NCI-H2081 (cell line): ENCODE results near the gene NXN.
A peak's percentile ranks its signal among the peaks of the same experiment; 100 is the strongest.
"Not testable (repeated sequence)": the region's sequence is repeated elsewhere in the genome, so short reads cannot be mapped to it uniquely, and the experiment has no call there.

ENCODE experiments used
- DNase-seq, 2 experiments: peaks; one replicate each; lab custom pipeline; 2025; lab: John Stamatoyannopoulos, UW

NXN gene

GRCh38 chr17:1006054-1006453 is 26.5 kb upstream of the NXN start:
- peak in 1 of 2 experiments; percentile 28 for DNase-seq

DNA sequence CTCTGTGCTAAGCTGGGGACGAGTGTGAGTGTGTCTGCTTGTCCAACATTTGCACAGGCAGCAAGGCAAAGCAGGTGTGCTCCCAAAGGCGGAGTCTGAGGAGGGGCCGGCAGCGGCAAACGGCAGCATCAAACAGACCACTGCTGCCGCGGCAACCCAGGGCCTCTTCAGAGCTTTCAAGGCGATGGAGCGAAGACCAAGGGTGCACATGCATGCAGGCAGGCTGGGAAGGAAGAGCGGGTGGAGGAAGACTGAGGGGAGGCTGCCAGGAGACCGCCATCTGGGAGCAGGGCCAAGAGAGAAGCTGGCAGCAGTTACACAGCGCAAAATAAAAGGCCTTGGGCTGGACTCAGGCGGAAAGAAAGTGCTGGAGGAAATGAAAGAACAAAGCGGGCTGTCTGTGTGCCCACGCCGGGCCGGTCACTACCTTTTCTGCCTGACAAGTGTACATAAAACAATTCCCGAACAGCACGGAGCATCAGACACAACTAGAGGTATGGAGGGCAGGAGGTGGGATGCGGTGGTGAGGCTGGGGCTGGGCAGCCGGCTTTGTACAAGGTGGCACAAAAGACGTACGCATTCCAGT is 25.9 kb upstream of the NXN start:
- DNase-seq = peak; percentile 47 to 74

GRCh38 chr17:1004769-1005295 is 25.3 kb upstream of the NXN start:
- no peak for DNase-seq

GRCh38 chr17:1003972-1004768 is 24.6 kb upstream of the NXN start:
- no peak for DNase-seq

- no peak for DNase-seq
These were observed 24.0 kb upstream of the NXN start for GRCh38 chr17:1003633-1003971.

- DNase-seq = peak; percentile 43 to 76
These were observed 23.4 kb upstream of the NXN start for GRCh38 chr17:1002771-1003555.

DNA sequence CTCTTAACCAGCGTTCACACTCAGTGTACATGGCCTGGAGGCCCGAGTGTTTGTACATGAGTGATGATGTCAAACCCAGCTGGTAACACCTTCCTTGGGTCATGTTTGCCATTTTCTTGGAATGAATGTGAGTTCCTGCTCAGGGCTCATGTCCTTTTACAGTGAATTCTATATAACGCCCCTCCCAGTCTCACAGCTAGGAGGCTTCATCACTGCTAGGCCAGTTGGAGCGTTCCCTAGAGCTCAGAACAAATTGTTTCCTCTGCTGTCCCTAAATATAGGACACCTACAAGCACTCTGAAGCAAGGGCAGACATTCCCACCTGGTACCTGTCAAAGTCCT is 22.8 kb upstream of the NXN start:
- DNase-seq = no peak

- no peak for DNase-seq
These were observed 22.2 kb upstream of the NXN start for GRCh38 chr17:1001640-1002411.

GRCh38 chr17:1000597-1001461 is 21.3 kb upstream of the NXN start:
- peak in 1 of 2 experiments; percentile 35 for DNase-seq

- no peak for DNase-seq
These were observed 18.5 kb upstream of the NXN start for GRCh38 chr17:998111-998510.

- DNase-seq = peak; percentile 94 to 96
These were observed 17.2 kb upstream of the NXN start, which contains the start of gene TIMM22 for GRCh38 chr17:996554-997344. Gene TIMM22, plus strand, starts transcription at chr17:997129. Its CDS starts 14 bp downstream, at chr17:997143.

GRCh38 chr17:995324-995723 is 15.7 kb upstream of the NXN start:
- DNase-seq = not testable (repeated sequence)

DNA sequence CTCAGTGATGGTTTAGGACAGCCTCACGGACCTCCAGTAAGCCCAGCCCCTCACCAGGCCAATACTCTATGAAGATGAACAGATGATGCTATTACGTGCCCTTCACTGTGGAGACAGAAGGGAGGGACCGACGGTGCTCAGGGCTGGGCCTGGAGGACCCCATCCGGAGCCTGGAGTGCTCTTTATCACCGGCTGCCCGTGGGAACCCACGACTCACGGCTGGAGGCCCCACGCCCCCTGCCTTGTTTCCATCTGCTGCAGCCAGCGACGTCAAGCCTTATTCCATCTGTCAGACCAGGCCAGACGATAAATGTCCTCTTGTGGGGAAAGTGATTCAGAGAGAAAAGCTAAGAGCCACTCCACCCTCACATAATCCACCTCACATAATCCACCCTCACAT is 13.4 kb upstream of the NXN start:
- DNase-seq = no peak

- no peak for DNase-seq
These were observed 9.0 kb upstream of the NXN start for GRCh38 chr17:988561-988960.

- DNase-seq = no peak
These were observed 8.4 kb upstream of the NXN start for GRCh38 chr17:987931-988330.

DNA sequence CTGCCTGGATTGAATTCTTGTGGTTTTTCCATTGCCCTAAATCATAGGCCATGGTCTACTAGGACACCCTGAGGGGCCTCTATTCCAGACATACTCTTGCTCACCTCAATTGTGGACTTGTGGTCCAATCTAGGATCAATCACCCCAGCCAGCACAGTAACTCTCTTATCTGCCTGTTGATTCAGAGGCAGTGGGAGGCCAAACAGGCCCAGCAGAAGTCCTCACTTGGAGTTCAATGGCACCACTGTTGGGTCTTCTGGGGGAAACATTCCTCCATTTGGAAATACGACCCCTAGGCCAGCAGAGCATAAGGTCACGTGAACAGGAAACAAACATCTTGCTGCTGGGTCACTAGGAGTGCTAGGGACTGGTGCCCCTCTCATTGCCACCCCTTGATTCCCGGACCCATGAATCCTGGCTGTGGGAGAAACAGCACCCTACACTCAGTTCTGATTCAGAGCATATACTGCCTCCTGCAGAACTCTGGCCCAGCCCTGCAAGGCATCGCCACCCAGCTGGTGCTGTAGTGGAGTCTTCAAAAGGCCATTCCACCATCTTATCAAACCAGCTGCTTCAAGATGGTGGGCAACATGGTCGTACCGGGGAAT is 6.8 kb upstream of the NXN start:
- DNase-seq = no peak

DNA sequence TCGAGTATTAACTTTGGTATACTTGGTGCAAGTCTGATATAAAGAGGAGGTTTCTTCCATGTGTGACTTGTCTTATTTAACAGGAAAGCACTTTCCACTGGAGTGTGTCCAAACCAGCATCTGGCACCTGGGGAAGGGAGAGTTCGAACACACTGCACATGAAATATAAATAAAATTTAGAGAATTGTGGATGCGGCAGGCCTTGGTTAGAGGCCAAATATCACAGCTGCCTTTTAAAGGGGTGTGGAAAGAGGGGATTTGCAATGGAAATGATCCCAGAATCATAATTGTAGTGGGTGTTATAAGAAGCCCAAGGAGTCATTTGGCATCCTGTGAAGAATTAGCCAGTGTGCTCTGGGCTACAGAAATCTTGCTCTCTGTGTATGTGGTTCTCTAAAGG is 4.3 kb upstream of the NXN start:
- peak in 1 of 2 experiments; percentile 32 for DNase-seq

- no peak for DNase-seq
These were observed 1.7 kb upstream of the NXN start for GRCh38 chr17:981292-981658.

DNA sequence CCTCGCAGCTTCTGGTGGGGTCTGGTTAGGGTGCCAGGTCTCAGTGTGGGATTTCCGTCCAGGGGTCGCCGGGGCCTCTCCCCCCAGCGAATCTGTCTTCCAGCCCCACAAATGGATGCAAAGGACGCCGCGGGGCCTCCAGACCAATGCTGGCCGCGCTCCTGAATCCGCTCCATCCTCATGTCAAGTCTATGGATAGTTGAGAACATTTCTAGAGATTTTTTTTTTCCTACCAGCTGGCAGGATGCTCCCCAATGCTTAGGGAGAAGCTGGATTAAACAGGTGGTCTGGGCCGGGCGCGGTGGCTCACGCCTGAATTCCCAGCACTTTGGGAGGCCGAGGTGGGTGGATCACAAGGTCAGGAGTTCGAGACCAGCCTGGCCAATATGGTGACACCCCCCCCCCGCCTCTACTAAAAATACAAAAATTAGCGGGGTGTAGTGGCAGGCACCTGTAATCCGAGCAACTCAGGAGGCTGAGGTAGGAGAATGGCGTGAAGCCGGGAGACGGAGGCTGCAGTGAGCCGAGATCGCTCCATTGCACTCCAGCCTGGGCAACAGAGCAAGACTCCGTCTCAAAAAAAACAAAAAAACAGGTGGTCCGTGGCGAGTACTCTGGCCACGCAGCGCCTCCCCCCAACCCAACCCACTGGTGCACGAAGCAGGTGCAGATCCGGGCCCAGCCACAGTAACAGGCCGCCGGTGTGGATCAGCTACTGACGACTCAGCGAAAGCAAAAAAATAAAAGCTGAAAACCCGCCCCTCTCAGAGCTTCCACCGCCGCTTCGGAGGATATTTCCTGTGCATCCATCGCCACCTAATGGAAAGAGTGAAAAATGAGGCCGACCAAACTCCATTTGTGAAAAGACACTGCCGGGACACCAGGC is 1.1 kb upstream of the NXN start:
- DNase-seq = peak; percentile 79 to 81
